HG03097 (cell line): ENCODE measurements around the gene UCKL1.
"Not testable (repeated sequence)": the region's sequence is repeated elsewhere in the genome, so short reads cannot be mapped to it uniquely, and the experiment has no call there.

ENCODE experiments used
- ATAC-seq: cut with Tn5 transposase; IDR thresholded peaks from one replicate; pipeline ENCODE4 v1.9.1; 2021; ENCODE audit not compliant: unreplicated experiment, low FRiP score

Gene UCKL1

GRCh38 chr20:63929071-63929470 lies 27.1 kb downstream of the UCKL1 start:
- ATAC-seq: no peak

DNA sequence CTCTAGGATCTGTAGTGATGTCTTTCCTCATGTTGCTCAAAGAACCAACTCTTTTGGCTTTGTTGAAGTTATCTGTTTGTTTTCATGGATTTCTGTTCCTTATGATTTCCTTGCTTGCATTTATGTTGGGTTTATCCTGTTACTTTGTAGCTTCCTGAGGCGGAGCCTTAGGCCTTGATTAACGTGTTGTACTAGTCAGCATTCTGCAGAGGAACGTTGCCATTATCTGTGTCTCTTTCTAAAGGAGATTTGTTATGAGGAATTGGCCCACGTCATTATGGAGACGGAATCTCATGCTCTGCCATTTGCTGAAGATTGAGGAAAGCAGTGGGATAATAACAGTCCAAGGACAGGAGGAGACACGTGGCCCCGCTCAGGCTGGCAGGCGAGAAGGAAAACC lies 29.9 kb downstream of the UCKL1 start:
- ATAC-seq: no peak

- ATAC-seq: no peak
Observed at GRCh38 chr20:63924241-63924640, 32.0 kb downstream of the UCKL1 start.

DNA sequence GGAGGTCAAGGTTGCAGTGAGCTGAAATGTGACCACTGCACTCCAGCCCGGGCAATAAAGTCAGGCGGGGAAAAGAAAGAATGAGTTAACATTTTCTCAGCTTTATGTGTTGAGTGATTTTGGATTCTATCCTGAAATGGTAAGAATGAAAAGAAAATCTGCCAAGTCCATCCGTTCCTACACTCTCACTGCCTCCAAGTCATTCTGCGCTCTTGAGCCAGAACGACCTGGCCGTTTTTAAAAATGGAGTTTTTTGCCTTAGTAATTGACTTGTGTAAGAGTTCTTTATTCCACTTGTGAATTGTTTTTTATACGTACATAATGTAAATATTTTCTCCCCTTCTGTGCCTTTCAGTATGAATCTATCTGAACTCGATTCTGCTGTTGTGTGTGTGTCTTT lies 32.6 kb downstream of the UCKL1 start:
- ATAC-seq: no peak

- ATAC-seq: no peak
Observed at GRCh38 chr20:63920226-63920625, 36.0 kb downstream of the UCKL1 start.

DNA sequence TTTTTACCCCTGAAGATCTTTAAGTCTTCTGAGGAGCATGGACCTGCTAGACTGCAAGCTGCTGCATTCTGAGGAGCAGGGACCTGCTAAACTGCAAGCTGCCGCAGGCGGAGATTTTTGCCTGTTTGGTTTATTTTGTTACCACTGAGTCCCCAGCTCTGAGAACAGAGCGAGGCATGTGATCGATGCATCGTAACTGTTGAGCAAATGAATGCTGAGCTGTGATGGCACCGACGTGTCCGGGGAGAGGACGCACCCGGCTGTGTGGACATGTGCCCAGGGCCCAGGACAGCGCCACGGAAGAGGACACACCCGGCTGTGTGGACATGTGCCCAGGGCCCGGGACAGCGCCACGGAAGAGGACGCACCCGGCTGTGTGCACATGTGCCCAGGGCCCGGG lies 37.1 kb downstream of the UCKL1 start:
- ATAC-seq: no peak

GRCh38 chr20:63917811-63918210 lies 38.4 kb downstream of the UCKL1 start:
- ATAC-seq: no peak

DNA sequence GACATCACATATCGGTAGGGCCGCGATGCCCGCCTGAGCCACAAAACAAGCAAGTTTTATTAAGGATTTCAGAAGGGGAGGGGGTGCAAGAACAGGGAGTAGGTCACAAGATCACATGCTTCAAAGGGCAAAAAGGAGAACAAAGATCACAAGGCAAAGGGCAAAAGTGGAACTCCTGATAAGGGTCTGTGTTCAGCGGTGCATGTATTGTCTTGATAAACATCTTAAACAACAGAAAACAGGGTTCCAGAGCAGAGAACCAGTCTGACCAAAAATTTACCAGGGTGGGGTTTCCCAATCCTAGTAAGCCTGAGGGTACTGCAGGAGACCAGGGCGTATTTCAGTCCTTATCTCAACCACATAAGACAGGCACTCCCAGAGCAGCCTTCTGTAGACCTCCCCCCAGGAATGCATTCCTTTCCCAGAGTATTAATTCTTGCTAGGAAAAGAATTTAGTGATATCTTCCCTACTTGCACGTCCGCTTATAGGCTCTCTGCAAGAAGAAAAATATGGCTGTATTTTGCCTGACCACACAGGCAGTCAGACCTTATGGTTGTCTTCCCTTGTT lies 39.8 kb downstream of the UCKL1 start:
- not testable (repeated sequence) for ATAC-seq

GRCh38 chr20:63915471-63915870 lies 40.7 kb downstream of the UCKL1 start:
- ATAC-seq: no peak

- ATAC-seq: no peak
Observed at GRCh38 chr20:63913768-63914167, 42.4 kb downstream of the UCKL1 start.

- ATAC-seq: no peak
Observed at GRCh38 chr20:63911176-63911575, 45.0 kb downstream of the UCKL1 start.

DNA sequence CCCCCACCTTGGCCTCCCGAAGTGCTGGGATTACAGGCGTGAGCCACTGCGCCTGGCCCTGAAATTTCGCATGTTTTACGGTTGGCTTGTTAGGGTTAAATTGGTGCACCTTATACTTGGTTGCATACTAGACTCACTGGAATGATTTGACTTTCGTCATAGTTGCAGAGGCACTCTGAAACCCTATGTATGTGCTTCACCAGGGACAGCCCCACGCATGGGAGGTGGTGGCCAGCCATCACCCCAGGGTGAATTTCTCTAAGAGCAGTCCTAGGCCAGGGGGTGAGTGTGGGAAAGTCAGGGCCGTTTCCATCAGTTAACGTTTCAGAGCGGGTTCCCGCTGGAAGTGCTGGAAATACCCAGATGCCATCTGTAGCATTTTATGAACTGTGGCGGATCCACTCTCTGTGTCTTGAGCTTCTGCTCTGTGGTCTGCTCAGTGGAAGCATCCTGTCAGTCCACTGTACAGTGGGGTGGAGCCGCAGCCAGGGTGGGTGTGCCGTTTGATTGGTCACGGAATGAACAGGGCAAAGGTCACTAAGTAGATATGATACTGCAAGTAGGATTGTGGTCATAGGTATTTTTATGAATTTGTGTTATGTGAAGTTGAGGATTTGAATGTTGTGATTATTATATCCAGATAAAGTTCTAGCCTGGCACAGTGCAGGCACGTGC lies 48.1 kb downstream of the UCKL1 start:
- no peak for ATAC-seq

- ATAC-seq: no peak
Observed at GRCh38 chr20:63903796-63904561, 52.2 kb downstream of the UCKL1 start.

DNA sequence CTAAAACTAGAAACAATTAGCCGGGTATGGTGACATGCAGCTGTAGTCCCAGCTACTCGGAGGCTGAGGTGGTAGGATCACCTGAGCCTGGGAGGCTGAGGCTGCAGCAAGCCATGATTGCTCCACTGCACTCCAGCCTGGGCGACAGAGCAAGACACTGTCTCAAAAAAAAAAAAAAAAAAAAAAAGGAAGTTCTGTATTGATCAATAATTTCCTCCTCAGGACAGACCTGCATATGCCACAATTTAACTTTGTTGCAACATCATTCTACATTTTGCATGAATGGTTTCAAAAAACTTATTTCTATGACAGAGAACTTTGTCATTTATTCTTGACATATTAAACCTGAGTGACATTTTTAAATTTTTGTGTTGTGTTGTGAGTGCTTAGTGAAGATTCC lies 55.8 kb downstream of the UCKL1 start:
- ATAC-seq: no peak

GRCh38 chr20:63898882-63899558 lies 57.2 kb downstream of the UCKL1 start:
- ATAC-seq: no peak

- ATAC-seq: no peak
Observed at GRCh38 chr20:63897978-63898561, 58.1 kb downstream of the UCKL1 start.

DNA sequence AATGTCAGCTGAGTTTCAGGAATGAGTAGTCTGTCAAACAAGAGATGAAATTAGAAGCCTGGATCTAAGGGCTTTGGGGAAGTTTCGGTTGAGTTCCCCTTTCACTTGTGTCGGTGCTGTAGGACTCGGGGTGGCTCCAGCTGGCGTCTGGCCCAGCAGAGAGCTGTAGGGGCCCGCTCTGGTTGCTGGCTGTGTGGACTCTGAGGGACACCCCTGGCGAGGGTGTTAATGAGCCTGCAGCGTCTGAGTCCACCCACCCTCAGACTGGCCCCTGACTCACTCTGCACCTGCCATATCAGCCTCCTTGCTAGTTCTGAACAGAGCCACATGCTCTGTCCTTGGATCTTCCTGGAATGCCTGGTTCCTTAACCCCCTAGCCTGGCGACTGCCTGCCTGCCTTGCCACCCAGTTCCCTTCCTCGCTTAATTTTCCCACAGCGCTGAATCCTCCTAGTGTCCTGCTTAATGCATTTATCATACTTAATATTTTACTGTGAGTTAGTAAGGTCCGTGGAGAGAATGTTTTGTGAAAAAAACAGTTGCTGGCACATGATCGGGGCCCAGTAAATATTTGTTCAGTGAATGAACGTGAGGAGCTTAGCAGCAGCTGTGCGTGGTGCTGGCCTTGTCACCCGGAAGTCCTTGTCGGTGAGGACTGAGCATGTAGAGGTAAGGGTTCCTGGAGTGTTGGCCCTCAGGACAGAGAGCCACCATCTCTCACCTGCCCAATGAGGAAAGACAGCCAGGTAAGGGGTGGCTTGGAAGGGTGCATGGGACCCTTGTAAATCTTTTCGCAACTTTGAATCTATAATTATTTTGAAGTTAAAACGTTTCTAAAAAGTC lies 59.7 kb downstream of the UCKL1 start:
- ATAC-seq: no peak

- ATAC-seq: no peak
Observed at GRCh38 chr20:63895952-63896263, 60.3 kb downstream of the UCKL1 start.

- ATAC-seq: peak; percentile 10
Observed at GRCh38 chr20:63895202-63895951, 60.8 kb downstream of the UCKL1 start.
